HEK293 (cell line): ENCODE measurements around the gene RPS6KB2.

Source experiments
- TCF7L2 ChIP-seq: IDR thresholded peaks from 2 replicates; pipeline ENCODE4 v1.6.1; 2011; ENCODE audit warnings: low read depth, mild to moderate bottlenecking, inconsistent platforms, low read length, moderate library complexity, borderline replicate concordance
- YY1 ChIP-seq: fragments of 450-650 bp; formaldehyde crosslinking; IDR thresholded peaks from 2 replicates; pipeline ENCODE4 v1.5.1; 2018; ENCODE audit warnings: missing biosample characterization, missing genetic modification characterization
- ZEB2 ChIP-seq: fragments of 450-650 bp; formaldehyde crosslinking; IDR thresholded peaks from 2 replicates; pipeline ENCODE4 v1.5.1; 2016; ENCODE audit warnings: missing biosample characterization, missing genetic modification characterization
- ZNF214 ChIP-seq: fragments of 450-650 bp; formaldehyde crosslinking; IDR thresholded peaks from 2 replicates; pipeline ENCODE4 v1.5.1; 2017; ENCODE audit warnings: missing biosample characterization, mild to moderate bottlenecking, missing genetic modification characterization, borderline replicate concordance
- ZNF274 ChIP-seq, 2 experiments: fragments of 200-500 bp in 1 of 2; fragments of 450-650 bp in 1 of 2; sonication (Bioruptor generic) in 1 of 2; formaldehyde crosslinking in 1 of 2; IDR thresholded peaks; 2 replicates each; pipeline versions ENCODE4 v1.5.1 to v1.6.1; 2014 to 2016; ENCODE audit warnings: borderline replicate concordance in 1 of 2, inconsistent platforms in 1 of 2, low read length in 1 of 2, missing biosample characterization in 1 of 2, missing genetic modification characterization in 1 of 2
- TF ChIP-seq, protein P1 (sequence below): fragments of 450-650 bp; formaldehyde crosslinking; IDR thresholded peaks from 2 replicates; pipeline ENCODE4 v1.5.1; 2016; ENCODE audit warnings: missing biosample characterization, missing genetic modification characterization
- TF ChIP-seq, protein P2 (sequence below): fragments of 450-650 bp; formaldehyde crosslinking; IDR thresholded peaks from 2 replicates; pipeline ENCODE4 v1.5.1; 2016; ENCODE audit warnings: missing biosample characterization, missing genetic modification characterization
- TF ChIP-seq, protein P3 (sequence below): fragments of 450-650 bp; formaldehyde crosslinking; IDR thresholded peaks from 2 replicates; pipeline ENCODE4 v1.5.1; 2016; ENCODE audit warnings: missing biosample characterization, missing genetic modification characterization
- TF ChIP-seq, protein P4 (sequence below): sonication (generic); formaldehyde crosslinking; IDR thresholded peaks from 2 replicates; pipeline ENCODE4 v1.8.1; 2022; ENCODE audit warnings: mild to moderate bottlenecking, moderate library complexity, missing genetic modification reagents

DNA sequence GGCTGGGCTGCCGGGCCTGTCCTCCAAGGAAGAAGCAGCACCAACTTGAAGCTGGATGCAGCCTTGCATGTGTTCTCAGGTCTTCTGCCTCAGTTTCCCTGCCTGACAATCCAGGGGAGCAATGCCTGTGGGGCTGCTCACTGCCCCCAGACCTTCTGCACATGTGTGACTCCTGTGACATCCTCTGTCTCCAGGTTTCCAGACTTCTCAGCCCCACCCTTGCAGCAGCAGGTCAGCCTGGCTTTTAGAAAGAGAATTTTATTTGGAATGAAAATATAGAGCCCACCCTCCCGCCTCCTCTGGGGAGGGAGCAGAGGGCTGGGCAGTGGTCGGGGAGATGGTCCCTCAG, 9.5 kb downstream of the RPS6KB2 start:
- TF ChIP-seq, protein P1, sequence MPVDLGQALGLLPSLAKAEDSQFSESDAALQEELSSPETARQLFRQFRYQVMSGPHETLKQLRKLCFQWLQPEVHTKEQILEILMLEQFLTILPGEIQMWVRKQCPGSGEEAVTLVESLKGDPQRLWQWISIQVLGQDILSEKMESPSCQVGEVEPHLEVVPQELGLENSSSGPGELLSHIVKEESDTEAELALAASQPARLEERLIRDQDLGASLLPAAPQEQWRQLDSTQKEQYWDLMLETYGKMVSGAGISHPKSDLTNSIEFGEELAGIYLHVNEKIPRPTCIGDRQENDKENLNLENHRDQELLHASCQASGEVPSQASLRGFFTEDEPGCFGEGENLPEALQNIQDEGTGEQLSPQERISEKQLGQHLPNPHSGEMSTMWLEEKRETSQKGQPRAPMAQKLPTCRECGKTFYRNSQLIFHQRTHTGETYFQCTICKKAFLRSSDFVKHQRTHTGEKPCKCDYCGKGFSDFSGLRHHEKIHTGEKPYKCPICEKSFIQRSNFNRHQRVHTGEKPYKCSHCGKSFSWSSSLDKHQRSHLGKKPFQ (tag by site-specific recombination) = no peak
- TF ChIP-seq, protein P2, sequence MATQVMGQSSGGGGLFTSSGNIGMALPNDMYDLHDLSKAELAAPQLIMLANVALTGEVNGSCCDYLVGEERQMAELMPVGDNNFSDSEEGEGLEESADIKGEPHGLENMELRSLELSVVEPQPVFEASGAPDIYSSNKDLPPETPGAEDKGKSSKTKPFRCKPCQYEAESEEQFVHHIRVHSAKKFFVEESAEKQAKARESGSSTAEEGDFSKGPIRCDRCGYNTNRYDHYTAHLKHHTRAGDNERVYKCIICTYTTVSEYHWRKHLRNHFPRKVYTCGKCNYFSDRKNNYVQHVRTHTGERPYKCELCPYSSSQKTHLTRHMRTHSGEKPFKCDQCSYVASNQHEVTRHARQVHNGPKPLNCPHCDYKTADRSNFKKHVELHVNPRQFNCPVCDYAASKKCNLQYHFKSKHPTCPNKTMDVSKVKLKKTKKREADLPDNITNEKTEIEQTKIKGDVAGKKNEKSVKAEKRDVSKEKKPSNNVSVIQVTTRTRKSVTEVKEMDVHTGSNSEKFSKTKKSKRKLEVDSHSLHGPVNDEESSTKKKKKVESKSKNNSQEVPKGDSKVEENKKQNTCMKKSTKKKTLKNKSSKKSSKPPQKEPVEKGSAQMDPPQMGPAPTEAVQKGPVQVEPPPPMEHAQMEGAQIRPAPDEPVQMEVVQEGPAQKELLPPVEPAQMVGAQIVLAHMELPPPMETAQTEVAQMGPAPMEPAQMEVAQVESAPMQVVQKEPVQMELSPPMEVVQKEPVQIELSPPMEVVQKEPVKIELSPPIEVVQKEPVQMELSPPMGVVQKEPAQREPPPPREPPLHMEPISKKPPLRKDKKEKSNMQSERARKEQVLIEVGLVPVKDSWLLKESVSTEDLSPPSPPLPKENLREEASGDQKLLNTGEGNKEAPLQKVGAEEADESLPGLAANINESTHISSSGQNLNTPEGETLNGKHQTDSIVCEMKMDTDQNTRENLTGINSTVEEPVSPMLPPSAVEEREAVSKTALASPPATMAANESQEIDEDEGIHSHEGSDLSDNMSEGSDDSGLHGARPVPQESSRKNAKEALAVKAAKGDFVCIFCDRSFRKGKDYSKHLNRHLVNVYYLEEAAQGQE (tag by site-specific recombination) = no peak
- TF ChIP-seq, protein P3, sequence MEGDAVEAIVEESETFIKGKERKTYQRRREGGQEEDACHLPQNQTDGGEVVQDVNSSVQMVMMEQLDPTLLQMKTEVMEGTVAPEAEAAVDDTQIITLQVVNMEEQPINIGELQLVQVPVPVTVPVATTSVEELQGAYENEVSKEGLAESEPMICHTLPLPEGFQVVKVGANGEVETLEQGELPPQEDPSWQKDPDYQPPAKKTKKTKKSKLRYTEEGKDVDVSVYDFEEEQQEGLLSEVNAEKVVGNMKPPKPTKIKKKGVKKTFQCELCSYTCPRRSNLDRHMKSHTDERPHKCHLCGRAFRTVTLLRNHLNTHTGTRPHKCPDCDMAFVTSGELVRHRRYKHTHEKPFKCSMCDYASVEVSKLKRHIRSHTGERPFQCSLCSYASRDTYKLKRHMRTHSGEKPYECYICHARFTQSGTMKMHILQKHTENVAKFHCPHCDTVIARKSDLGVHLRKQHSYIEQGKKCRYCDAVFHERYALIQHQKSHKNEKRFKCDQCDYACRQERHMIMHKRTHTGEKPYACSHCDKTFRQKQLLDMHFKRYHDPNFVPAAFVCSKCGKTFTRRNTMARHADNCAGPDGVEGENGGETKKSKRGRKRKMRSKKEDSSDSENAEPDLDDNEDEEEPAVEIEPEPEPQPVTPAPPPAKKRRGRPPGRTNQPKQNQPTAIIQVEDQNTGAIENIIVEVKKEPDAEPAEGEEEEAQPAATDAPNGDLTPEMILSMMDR (tag by site-specific recombination) = no peak
- TF ChIP-seq ZNF274 (IDR thresholded peaks at IDR 0.05; ENCODE audit: low read length) (no peak), ZNF274 (tag by site-specific recombination; IDR thresholded peaks at IDR 0.05; ENCODE audit: borderline replicate concordance) (no peak), ZNF214 (no peak), ZEB2 (tag by site-specific recombination) (no peak), YY1 (tag by site-specific recombination) (no peak), TCF7L2 (no peak)
- TF ChIP-seq, protein P4, sequence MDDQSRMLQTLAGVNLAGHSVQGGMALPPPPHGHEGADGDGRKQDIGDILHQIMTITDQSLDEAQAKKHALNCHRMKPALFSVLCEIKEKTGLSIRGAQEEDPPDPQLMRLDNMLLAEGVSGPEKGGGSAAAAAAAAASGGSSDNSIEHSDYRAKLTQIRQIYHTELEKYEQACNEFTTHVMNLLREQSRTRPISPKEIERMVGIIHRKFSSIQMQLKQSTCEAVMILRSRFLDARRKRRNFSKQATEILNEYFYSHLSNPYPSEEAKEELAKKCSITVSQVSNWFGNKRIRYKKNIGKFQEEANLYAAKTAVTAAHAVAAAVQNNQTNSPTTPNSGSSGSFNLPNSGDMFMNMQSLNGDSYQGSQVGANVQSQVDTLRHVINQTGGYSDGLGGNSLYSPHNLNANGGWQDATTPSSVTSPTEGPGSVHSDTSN (CRISPR knock-in tag) = no peak
